HG03575 (cell line): ENCODE measurements around the gene ADGRG6.
"Not testable (repeated sequence)": the region's sequence is repeated elsewhere in the genome, so short reads cannot be mapped to it uniquely, and the experiment has no call there.

Source experiments
- ATAC-seq: cut with Tn5 transposase; IDR thresholded peaks from one replicate; pipeline ENCODE4 v1.9.1; 2021; ENCODE audit not compliant: unreplicated experiment, insufficient number of reproducible peaks, low FRiP score; ENCODE audit errors: extremely low read depth

ADGRG6 gene

GRCh38 chr6:142336787-142337186, 35.0 kb downstream of the ADGRG6 start:
- no peak for ATAC-seq

- ATAC-seq = no peak
Observed at GRCh38 chr6:142339113-142339512, 37.3 kb downstream of the ADGRG6 start.

- ATAC-seq = no peak
Observed at GRCh38 chr6:142339968-142340658, 38.3 kb downstream of the ADGRG6 start.

- ATAC-seq = no peak
Observed at GRCh38 chr6:142341855-142342330, 40.1 kb downstream of the ADGRG6 start.

- ATAC-seq = no peak
Observed at GRCh38 chr6:142342986-142343385, 41.2 kb downstream of the ADGRG6 start.

- no peak for ATAC-seq
Observed at GRCh38 chr6:142343938-142344337, 42.1 kb downstream of the ADGRG6 start.

- ATAC-seq = no peak
Observed at GRCh38 chr6:142345261-142345660, 43.5 kb downstream of the ADGRG6 start.

- not testable (repeated sequence) for ATAC-seq
Observed at GRCh38 chr6:142346166-142346565, 44.4 kb downstream of the ADGRG6 start.

- ATAC-seq = no peak
Observed at GRCh38 chr6:142349215-142349823, 47.5 kb downstream of the ADGRG6 start.

- ATAC-seq = no peak
Observed at GRCh38 chr6:142350309-142350708, 48.5 kb downstream of the ADGRG6 start.

- no peak for ATAC-seq
Observed at GRCh38 chr6:142353690-142354089, 51.9 kb downstream of the ADGRG6 start.

- ATAC-seq = no peak
Observed at GRCh38 chr6:142354650-142355049, 52.8 kb downstream of the ADGRG6 start.

- no peak for ATAC-seq
Observed at GRCh38 chr6:142355520-142356174, 53.8 kb downstream of the ADGRG6 start.

- ATAC-seq = no peak
Observed at GRCh38 chr6:142356201-142356883, 54.5 kb downstream of the ADGRG6 start.

- ATAC-seq = no peak
Observed at GRCh38 chr6:142356884-142357225, 55.0 kb downstream of the ADGRG6 start.

GRCh38 chr6:142357879-142358278, 56.1 kb downstream of the ADGRG6 start:
- ATAC-seq = no peak

GRCh38 chr6:142359271-142359960, 57.6 kb downstream of the ADGRG6 start:
- ATAC-seq = no peak

GRCh38 chr6:142361345-142361744, 59.5 kb downstream of the ADGRG6 start:
- ATAC-seq = no peak
